ENCODE measurements around the gene IER5. TPM values are rescaled to one million over a fixed set of nuclear protein-coding genes. Genes with fewer than 3 reads are reported as not detected.

Gene IER5
- total RNA-seq, 1 experiment from 2014 or later = 9.4 TPM

DNA sequence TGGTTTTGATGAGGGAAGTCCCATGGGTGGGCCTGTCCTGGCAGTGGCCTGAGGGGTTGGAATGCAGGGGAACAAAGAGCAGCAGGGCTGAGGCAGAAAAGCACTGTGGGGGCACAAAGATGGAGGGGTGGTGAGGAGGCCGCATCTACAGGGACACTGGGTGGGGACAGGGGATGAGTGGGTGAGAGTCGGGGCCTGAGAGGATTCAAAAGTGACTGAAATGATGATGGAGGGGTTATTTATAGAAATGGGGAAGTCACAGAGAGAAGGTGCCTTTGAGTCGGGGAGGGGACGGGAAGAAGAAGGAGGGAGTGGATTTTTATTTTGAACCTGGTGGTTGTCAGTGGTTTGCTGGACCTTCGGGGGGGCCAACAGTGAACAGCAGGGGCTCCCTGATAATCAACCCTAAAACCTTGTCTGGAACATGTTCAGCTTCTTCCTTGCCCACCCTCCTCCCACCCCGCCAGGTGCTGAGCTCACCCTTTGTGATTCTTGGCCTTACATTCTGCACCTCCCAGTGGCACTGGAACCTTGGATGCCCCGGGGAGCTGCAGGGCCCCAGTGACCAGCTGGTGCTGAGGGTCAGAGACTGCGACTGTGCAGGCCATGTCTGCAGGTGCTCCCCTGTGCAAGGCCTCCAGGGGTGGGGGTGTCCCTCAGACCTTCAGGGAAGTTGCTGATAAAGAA is 42.9 kb downstream of the IER5 start:
- H3K4me1 Mint-ChIP-seq (ENCODE audit: low read depth, unreplicated experiment) = peaks cover 26% of the 10 kb centered on the region
- no peak overlapping the region for H3K27ac Mint-ChIP-seq (ENCODE audit: unreplicated experiment)
- no peaks in the 10 kb centered on the region for H3K9me3 Mint-ChIP-seq (ENCODE audit: unreplicated experiment)
- TF ChIP-seq, protein P1, sequence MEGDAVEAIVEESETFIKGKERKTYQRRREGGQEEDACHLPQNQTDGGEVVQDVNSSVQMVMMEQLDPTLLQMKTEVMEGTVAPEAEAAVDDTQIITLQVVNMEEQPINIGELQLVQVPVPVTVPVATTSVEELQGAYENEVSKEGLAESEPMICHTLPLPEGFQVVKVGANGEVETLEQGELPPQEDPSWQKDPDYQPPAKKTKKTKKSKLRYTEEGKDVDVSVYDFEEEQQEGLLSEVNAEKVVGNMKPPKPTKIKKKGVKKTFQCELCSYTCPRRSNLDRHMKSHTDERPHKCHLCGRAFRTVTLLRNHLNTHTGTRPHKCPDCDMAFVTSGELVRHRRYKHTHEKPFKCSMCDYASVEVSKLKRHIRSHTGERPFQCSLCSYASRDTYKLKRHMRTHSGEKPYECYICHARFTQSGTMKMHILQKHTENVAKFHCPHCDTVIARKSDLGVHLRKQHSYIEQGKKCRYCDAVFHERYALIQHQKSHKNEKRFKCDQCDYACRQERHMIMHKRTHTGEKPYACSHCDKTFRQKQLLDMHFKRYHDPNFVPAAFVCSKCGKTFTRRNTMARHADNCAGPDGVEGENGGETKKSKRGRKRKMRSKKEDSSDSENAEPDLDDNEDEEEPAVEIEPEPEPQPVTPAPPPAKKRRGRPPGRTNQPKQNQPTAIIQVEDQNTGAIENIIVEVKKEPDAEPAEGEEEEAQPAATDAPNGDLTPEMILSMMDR (IDR thresholded peaks at IDR 0.05; ENCODE audit: insufficient read depth in 1 of 2, low read depth in 1 of 2, low read length in 1 of 2, severe bottlenecking in 1 of 2, unreplicated experiment in 1 of 2) = no peak
- ChIA-PET CTCF (interaction anchor here (1.0 kb wide), 1 partner anchor 11 kb away, joined by 3 read pairs; no protein-coding TSS in a partner anchor), POLR2A (no interaction called here)
- H3K27me3 Mint-ChIP-seq (ENCODE audit: insufficient read depth, unreplicated experiment) = no peaks in the 10 kb centered on the region
- intact Hi-C loops (cut with micrococcal nuclease; ENCODE audit: unreplicated experiment) = no loop called here
- Histone ChIP-seq H3K27me3 (replicated peaks; ENCODE audit: control insufficient read depth, insufficient read depth, low read length) (no peaks in the 10 kb centered on the region), H3K4me3 (ENCODE audit: low read depth, low read length) (no peak overlapping the region), H3K9me3 (no peaks in the 10 kb centered on the region), H3K36me3 (ENCODE audit: control insufficient read depth, insufficient read depth, low read length) (no peaks in the 10 kb centered on the region), H3K4me1 (peaks cover 46% of the 10 kb centered on the region)
- no TSS peak for BruUV-seq (replicated peaks)
- H3K4me3 Mint-ChIP-seq (ENCODE audit: unreplicated experiment) = no peak overlapping the region
- H3K36me3 Mint-ChIP-seq (ENCODE audit: insufficient read depth, unreplicated experiment) = no peaks in the 10 kb centered on the region
- no peak for DNase-seq

DNA sequence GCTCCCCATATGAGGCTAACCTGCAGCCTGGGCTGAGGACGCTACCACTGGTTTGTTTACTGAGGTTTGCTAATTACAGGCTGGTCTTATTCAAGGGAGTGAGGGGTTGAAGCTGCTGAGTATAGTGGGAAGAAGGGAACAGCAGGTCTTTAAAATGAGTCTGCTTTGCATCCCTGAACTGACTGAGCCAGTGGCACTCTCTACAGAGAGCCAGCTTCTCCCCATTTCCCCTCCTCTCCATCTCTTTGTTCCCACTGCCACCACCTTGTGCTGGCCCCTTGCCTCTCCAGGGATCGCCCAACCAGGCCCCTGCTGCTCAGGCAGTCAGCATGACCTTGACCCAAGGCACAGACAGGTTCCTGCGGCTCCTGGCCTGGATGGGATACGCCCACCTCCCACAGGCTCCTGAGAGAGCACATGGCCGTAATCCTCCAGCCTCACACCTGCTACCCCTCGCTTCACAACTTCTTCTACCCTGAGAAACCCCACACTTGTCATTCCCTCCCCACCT is 45.0 kb downstream of the IER5 start:
- no peaks in the 10 kb centered on the region for H3K36me3 Mint-ChIP-seq (ENCODE audit: insufficient read depth, unreplicated experiment)
- no TSS peak for BruUV-seq (replicated peaks)
- intact Hi-C loops (cut with micrococcal nuclease; ENCODE audit: unreplicated experiment) = no loop called here
- ChIA-PET POLR2A (interaction anchor here (0.9 kb wide), 1 partner anchor 20 kb away, joined by 3 read pairs; no protein-coding TSS in a partner anchor), CTCF (interaction anchor here (1.1 to 1.2 kb wide), 2 partner anchors 9 to 49 kb away, joined by 5 to 6 read pairs; no protein-coding TSS in a partner anchor)
- no peaks in the 10 kb centered on the region for H3K36me3 ChIP-seq (ENCODE audit: control insufficient read depth, insufficient read depth, low read length)
- no peaks in the 10 kb centered on the region for H3K27me3 ChIP-seq (replicated peaks; ENCODE audit: control insufficient read depth, insufficient read depth, low read length)
- H3K4me3 Mint-ChIP-seq (ENCODE audit: unreplicated experiment) = no peak overlapping the region
- DNase-seq = no peak
- peaks cover 34% of the 10 kb centered on the region for H3K4me1 ChIP-seq
- no peak overlapping the region for H3K27ac Mint-ChIP-seq (ENCODE audit: unreplicated experiment)
- H3K9me3 Mint-ChIP-seq (ENCODE audit: unreplicated experiment) = no peaks in the 10 kb centered on the region
- TF ChIP-seq, protein P1 (IDR thresholded peaks at IDR 0.05; ENCODE audit: insufficient read depth in 1 of 2, low read depth in 1 of 2, low read length in 1 of 2, severe bottlenecking in 1 of 2, unreplicated experiment in 1 of 2) = no peak
- H3K4me3 ChIP-seq (ENCODE audit: low read depth, low read length) = no peak overlapping the region
- peaks cover 32% of the 10 kb centered on the region for H3K4me1 Mint-ChIP-seq (ENCODE audit: low read depth, unreplicated experiment)
- no peaks in the 10 kb centered on the region for H3K9me3 ChIP-seq
- H3K27me3 Mint-ChIP-seq (ENCODE audit: insufficient read depth, unreplicated experiment) = no peaks in the 10 kb centered on the region

DNA sequence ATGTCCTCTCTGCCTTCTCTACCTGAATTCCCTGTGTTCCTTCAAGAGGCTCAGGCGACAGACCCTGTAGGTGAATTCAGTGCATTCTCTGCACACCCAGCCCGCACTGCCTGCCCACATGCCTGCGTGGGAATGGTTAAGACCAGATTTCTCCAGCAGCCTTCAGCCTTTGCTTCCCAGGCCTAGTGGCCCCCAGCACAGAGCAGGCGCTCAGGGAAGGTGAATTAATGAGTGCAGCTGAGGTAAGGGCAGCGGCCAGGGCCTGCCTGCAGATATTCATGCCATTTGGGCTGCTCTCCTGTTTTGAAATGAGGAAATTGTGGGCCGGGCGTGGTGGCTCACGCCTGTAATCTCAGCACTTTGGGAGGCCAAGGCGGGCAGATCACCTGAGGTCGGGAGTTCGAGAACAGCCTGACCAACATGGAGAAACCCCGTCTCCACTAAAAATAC is 45.5 kb downstream of the IER5 start:
- Mint-ChIP-seq H3K27ac (ENCODE audit: unreplicated experiment) (no peak overlapping the region), H3K9me3 (ENCODE audit: unreplicated experiment) (no peaks in the 10 kb centered on the region), H3K27me3 (ENCODE audit: insufficient read depth, unreplicated experiment) (no peaks in the 10 kb centered on the region), H3K36me3 (ENCODE audit: insufficient read depth, unreplicated experiment) (no peaks in the 10 kb centered on the region), H3K4me3 (ENCODE audit: unreplicated experiment) (no peak overlapping the region), H3K4me1 (ENCODE audit: low read depth, unreplicated experiment) (peaks cover 32% of the 10 kb centered on the region)
- Histone ChIP-seq H3K4me1 (peaks cover 29% of the 10 kb centered on the region), H3K36me3 (ENCODE audit: control insufficient read depth, insufficient read depth, low read length) (no peaks in the 10 kb centered on the region), H3K4me3 (ENCODE audit: low read depth, low read length) (no peak overlapping the region), H3K9me3 (no peaks in the 10 kb centered on the region), H3K27me3 (replicated peaks; ENCODE audit: control insufficient read depth, insufficient read depth, low read length) (no peaks in the 10 kb centered on the region)
- intact Hi-C loops (cut with micrococcal nuclease; ENCODE audit: unreplicated experiment) = loop anchor here (2.0 kb wide), 1 partner anchor 15 kb away; no protein-coding TSS in a partner anchor
- BruUV-seq (replicated peaks) = no TSS peak
- DNase-seq = no peak
- TF ChIP-seq, protein P1 (IDR thresholded peaks at IDR 0.05; ENCODE audit: insufficient read depth in 1 of 2, low read depth in 1 of 2, low read length in 1 of 2, severe bottlenecking in 1 of 2, unreplicated experiment in 1 of 2) = no peak
- CTCF ChIA-PET = interaction anchor here (1.1 kb wide), 1 partner anchor 50 kb away, joined by 5 read pairs; no protein-coding TSS in a partner anchor
- POLR2A ChIA-PET = no interaction called here

Measured in Caco-2 (cell line).